ENCODE data around the gene DHRSX. TPM values are rescaled to one million over a fixed set of nuclear protein-coding genes. Genes with fewer than 3 reads are reported as not detected.

The DHRSX gene
- total RNA-seq, 2 experiments from 2014 or later = 18.8 to 21.4 TPM

DNA sequence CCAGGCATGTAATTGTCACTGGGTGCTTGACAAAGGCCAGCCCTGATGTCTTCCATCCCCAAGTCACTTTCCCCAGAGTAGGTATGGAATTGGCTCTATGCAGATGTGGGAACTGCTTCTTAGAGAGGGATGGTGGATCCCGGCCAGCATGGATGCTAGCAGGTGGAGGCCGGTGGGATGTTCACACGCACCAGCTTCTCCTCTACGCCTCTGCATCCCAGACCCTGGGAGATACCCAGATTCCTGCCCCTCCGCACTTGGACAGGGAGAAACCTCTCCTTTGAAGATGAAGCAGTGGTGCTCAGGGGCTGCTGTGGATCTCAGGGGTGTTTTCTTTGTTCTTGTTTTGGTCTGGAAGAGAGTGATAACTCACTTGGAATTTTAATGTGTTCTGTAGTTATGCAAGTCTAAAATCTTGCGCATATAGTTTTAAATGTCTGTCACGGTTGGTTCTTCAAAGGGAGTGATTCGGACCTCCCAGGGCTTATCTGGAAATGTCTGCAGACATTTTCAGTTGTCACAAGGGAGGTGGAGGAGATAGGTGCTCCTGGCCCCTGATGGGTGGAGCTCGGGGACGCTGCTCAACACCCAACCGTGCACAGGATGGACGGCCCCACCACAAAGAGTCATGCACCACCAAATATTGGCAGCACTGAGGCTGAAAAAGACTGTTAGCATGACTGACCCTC is 308.0 kb downstream of the DHRSX start:
- Mint-ChIP-seq H3K27me3 (ENCODE audit: low read depth) (no peaks in the 10 kb centered on the region), H3K27ac (no peak overlapping the region), H3K4me1 (ENCODE audit: low read depth) (no peaks in the 10 kb centered on the region), H3K9me3 (peaks cover 22% of the 10 kb centered on the region), H3K4me3 (no peak overlapping the region), H3K36me3 (ENCODE audit: low read depth) (peaks cover 4% of the 10 kb centered on the region)
- no peak for DNase-seq
- CTCF ChIA-PET = no interaction called here
- intact Hi-C loops (cut with micrococcal nuclease) = no loop called here

DNA sequence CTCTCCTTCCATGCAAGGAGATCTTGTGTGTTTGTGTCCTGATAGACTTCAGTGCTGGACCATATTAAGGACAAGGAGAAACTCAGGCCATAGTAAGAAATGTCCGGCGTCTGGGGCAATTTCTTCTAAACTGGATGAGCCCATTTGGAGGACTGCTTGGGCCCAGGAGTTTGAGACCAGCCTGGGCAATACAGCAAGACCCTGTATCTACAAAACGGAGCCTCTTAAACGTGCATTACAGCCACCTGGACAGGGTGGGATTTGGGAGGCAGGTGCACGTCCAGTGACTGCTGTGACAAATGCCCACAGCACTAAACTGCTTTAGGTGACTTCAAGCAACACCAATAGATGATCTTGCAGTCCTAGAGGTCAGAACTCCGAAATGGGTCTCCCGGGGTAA is 311.9 kb downstream of the DHRSX start:
- no peak overlapping the region for H3K4me3 Mint-ChIP-seq
- no peak for DNase-seq
- H3K4me1 Mint-ChIP-seq (ENCODE audit: low read depth) = no peaks in the 10 kb centered on the region
- H3K27me3 Mint-ChIP-seq (ENCODE audit: low read depth) = no peaks in the 10 kb centered on the region
- peaks cover 5% of the 10 kb centered on the region for H3K36me3 Mint-ChIP-seq (ENCODE audit: low read depth)
- no peak overlapping the region for H3K27ac Mint-ChIP-seq
- intact Hi-C loops (cut with micrococcal nuclease) = no loop called here
- peaks cover 17% of the 10 kb centered on the region for H3K9me3 Mint-ChIP-seq
- CTCF ChIA-PET = no interaction called here

GRCh38 chrX:2188330-2188792 is 312.4 kb downstream of the DHRSX start:
- Mint-ChIP-seq H3K27me3 (ENCODE audit: low read depth) (no peaks in the 10 kb centered on the region), H3K4me3 (no peak overlapping the region), H3K4me1 (ENCODE audit: low read depth) (no peaks in the 10 kb centered on the region), H3K27ac (no peak overlapping the region), H3K9me3 (peaks cover 17% of the 10 kb centered on the region), H3K36me3 (ENCODE audit: low read depth) (peaks cover 5% of the 10 kb centered on the region)
- intact Hi-C loops (cut with micrococcal nuclease) = no loop called here
- no peak for DNase-seq
- CTCF ChIA-PET = no interaction called here

DNA sequence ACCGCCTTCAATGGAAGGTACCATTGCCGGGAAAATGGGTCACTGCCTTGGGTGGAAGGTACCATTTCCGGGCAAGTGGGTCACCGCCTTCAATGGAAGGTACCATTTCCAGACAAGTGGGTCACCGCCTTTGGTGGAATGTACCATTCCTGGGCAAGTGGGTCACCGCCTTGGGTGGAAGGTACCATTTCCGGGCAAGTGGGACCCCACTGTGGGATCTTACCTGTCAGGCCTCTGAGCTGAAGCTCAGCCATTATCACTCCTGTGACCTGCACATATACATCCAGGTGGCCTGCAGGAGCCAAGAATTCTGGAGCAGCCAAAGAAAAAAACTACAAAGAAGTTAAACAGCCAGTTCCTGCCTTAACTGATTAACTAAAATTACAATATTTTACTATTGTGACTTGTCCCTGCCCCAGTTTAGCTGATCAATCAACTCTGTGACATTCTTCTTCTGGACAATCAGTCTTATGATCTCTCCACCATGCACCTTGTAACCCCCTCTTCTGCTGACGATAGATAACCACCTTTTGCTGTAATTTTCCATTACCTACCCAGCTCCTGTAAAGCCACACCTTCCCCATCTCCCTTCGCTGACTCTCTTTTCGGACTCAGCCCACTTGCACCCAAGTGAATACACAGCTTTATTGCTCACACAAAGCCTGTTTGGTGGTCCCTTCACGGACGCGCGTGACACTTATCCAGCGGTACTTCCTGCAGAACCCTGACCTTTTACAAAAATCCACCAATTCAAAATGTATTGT is 313.2 kb downstream of the DHRSX start:
- Mint-ChIP-seq H3K27ac (no peak overlapping the region), H3K4me3 (no peak overlapping the region), H3K9me3 (peaks cover 17% of the 10 kb centered on the region), H3K27me3 (ENCODE audit: low read depth) (no peaks in the 10 kb centered on the region), H3K36me3 (ENCODE audit: low read depth) (peaks cover 5% of the 10 kb centered on the region), H3K4me1 (ENCODE audit: low read depth) (no peaks in the 10 kb centered on the region)
- intact Hi-C loops (cut with micrococcal nuclease) = no loop called here
- DNase-seq = no peak
- CTCF ChIA-PET = no interaction called here

GRCh38 chrX:2185341-2186082 is 315.3 kb downstream of the DHRSX start:
- Mint-ChIP-seq H3K9me3 (peaks cover 12% of the 10 kb centered on the region), H3K27me3 (ENCODE audit: low read depth) (no peaks in the 10 kb centered on the region), H3K4me1 (ENCODE audit: low read depth) (no peaks in the 10 kb centered on the region), H3K36me3 (ENCODE audit: low read depth) (peaks cover 2% of the 10 kb centered on the region), H3K4me3 (no peak overlapping the region), H3K27ac (no peak overlapping the region)
- no peak for DNase-seq
- intact Hi-C loops (cut with micrococcal nuclease) = no loop called here
- CTCF ChIA-PET = no interaction called here

DNA sequence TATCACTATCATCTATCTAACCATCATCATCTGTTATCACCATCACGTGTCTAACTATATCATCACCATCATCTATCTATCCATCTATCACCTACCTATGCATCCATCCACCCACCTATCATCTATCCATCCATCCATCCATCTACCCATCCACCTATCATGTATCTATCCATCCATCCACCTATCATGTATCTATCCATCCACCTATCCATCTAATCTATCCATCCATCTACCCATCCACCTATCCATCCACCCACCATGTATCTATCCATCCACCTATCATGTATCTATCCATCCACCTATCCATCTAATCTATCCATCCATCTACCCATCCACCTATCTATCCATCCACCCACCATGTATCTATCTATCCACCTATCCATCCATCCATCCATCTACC is 316.7 kb downstream of the DHRSX start:
- intact Hi-C loops (cut with micrococcal nuclease) = no loop called here
- no peaks in the 10 kb centered on the region for H3K27me3 Mint-ChIP-seq (ENCODE audit: low read depth)
- CTCF ChIA-PET = no interaction called here
- no peaks in the 10 kb centered on the region for H3K4me1 Mint-ChIP-seq (ENCODE audit: low read depth)
- H3K9me3 Mint-ChIP-seq = peaks cover 5% of the 10 kb centered on the region
- DNase-seq = no peak
- peaks cover 2% of the 10 kb centered on the region for H3K36me3 Mint-ChIP-seq (ENCODE audit: low read depth)
- no peak overlapping the region for H3K27ac Mint-ChIP-seq
- no peak overlapping the region for H3K4me3 Mint-ChIP-seq

- H3K27ac Mint-ChIP-seq = no peak overlapping the region
- no peak for DNase-seq
- intact Hi-C loops (cut with micrococcal nuclease) = no loop called here
- peaks cover 4% of the 10 kb centered on the region for H3K9me3 Mint-ChIP-seq
- H3K36me3 Mint-ChIP-seq (ENCODE audit: low read depth) = peaks cover 2% of the 10 kb centered on the region
- H3K4me1 Mint-ChIP-seq (ENCODE audit: low read depth) = no peaks in the 10 kb centered on the region
- H3K4me3 Mint-ChIP-seq = no peak overlapping the region
- CTCF ChIA-PET = no interaction called here
- H3K27me3 Mint-ChIP-seq (ENCODE audit: low read depth) = no peaks in the 10 kb centered on the region
These were observed 317.5 kb downstream of the DHRSX start for GRCh38 chrX:2183193-2183725.

DNA sequence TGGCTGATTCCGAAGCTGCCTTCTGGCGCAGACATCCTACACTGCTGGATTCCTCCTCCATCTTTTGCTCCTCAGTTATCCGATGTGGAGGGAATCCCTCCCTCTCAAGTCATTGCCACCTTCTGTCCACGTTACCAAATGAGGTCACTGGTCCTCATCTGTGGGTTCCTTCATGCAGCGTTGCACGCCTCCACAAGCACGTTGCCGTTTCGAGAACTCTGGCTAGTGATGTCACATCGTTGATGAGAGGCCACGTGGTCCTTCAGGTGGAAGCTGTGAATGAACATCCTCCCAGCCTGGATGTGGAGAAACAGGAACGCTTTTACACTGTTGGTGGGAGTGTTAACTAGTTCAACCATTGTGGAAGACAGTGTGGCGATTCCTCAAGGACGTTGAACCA is 323.2 kb downstream of the DHRSX start:
- H3K27ac Mint-ChIP-seq = no peak overlapping the region

GRCh38 chrX:2176733-2177132 is 324.0 kb downstream of the DHRSX start:
- intact Hi-C loops (cut with micrococcal nuclease) = no loop called here

More for the DNA sequence above, 323.2 kb downstream of the DHRSX start:
- no peak for DNase-seq
- Mint-ChIP-seq H3K4me3 (no peak overlapping the region), H3K9me3 (peaks cover 11% of the 10 kb centered on the region), H3K4me1 (ENCODE audit: low read depth) (no peaks in the 10 kb centered on the region), H3K36me3 (ENCODE audit: low read depth) (peaks cover 4% of the 10 kb centered on the region), H3K27me3 (ENCODE audit: low read depth) (no peaks in the 10 kb centered on the region)
- intact Hi-C loops (cut with micrococcal nuclease) = no loop called here
- CTCF ChIA-PET = no interaction called here

DNA sequence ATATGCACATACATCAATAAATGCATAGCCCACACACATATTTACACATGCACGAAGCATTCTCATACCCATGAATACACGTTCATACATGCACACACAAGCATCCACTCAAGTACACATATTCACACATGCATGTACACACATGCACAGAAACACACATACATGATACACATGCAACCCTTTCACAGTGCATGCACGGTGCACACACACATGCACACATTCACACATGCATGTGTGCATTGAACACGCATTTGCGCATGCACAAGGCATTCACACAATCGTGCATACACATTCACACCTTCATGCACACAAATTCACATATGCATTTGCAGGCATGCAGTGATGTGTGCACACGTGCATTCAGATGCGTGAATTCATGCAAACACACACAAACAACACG is 324.5 kb downstream of the DHRSX start:
- intact Hi-C loops (cut with micrococcal nuclease) = no loop called here
- Mint-ChIP-seq H3K9me3 (peaks cover 12% of the 10 kb centered on the region), H3K4me1 (ENCODE audit: low read depth) (no peaks in the 10 kb centered on the region), H3K36me3 (ENCODE audit: low read depth) (peaks cover 4% of the 10 kb centered on the region), H3K27me3 (ENCODE audit: low read depth) (no peaks in the 10 kb centered on the region), H3K4me3 (no peak overlapping the region), H3K27ac (no peak overlapping the region)
- CTCF ChIA-PET = no interaction called here
- DNase-seq = no peak

More at GRCh38 chrX:2176733-2177132, 324.0 kb downstream of the DHRSX start:
- CTCF ChIA-PET = no interaction called here
- Mint-ChIP-seq H3K9me3 (peaks cover 11% of the 10 kb centered on the region), H3K27me3 (ENCODE audit: low read depth) (no peaks in the 10 kb centered on the region), H3K4me3 (no peak overlapping the region), H3K36me3 (ENCODE audit: low read depth) (peaks cover 4% of the 10 kb centered on the region), H3K27ac (no peak overlapping the region), H3K4me1 (ENCODE audit: low read depth) (no peaks in the 10 kb centered on the region)
- DNase-seq = no peak

DNA sequence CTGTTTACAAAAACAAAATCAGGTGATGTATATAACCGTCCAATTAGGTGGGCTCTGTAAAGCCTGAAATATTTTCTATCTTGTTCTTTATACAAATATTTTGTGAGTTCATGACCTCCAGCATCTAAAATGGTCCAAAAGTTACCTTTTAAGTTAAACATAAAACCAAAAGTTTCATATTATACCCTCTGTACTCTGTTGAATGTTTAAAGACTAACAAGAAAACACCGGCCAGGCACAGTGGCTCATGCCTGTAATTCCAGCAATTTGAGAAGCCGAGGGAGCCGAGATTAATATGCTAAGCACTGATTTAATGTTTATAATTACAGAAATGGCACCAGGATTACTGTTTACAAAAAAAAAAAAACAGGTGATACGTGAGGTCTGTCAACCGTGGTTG is 328.4 kb downstream of the DHRSX start:
- Mint-ChIP-seq H3K27ac (no peak overlapping the region), H3K27me3 (ENCODE audit: low read depth) (no peaks in the 10 kb centered on the region), H3K36me3 (ENCODE audit: low read depth) (peaks cover 4% of the 10 kb centered on the region), H3K9me3 (peaks cover 30% of the 10 kb centered on the region), H3K4me3 (no peak overlapping the region), H3K4me1 (ENCODE audit: low read depth) (no peaks in the 10 kb centered on the region)
- intact Hi-C loops (cut with micrococcal nuclease) = no loop called here
- no peak for DNase-seq
- CTCF ChIA-PET = no interaction called here

Data from activated naive CD4-positive, alpha-beta T cell treated with anti-CD3 and anti-CD28 coated beads for 36 hours (primary cell).